HepG2 (cell line): ENCODE measurements around the gene OR51G1. TPM values are rescaled to one million over a fixed set of nuclear protein-coding genes. Genes with fewer than 3 reads are reported as not detected.

Source experiments
- ATAC-seq: fragments of 200-7000 bp; cut with Tn5 transposase; 3 replicates; pipeline ENCODE4 v1.9.1; 2020; ENCODE audit warnings: mild to moderate bottlenecking, moderate library complexity
- BruUV-seq: library from RNA; stranded (reverse); fragments of 400-500 nt; replicated peaks from 2 replicates; lab custom pipeline; 2021; lab: Mats Ljungman, UMichigan
- CTCF ChIA-PET: fragments of 300-600 bp; formaldehyde crosslinking; extraction: SDS; loops from one replicate; lab custom pipeline; 2021; ENCODE audit warnings: low total read pairs, inconsistent platforms, low intra/inter-chr PET ratio; lab: Yijun Ruan, JAX
- POLR2A ChIA-PET: fragments of 350-600 bp; sonication (Branson Sonifier 250); formaldehyde crosslinking; loops from one replicate; lab custom pipeline; 2020; ENCODE audit warnings: antibody characterized with exemption, inconsistent platforms; lab: Yijun Ruan, JAX
- DNase-seq: peaks from one replicate; pipeline ENCODE4 v3.0.0-alpha.2; 2015; ENCODE audit warnings: low spot score
- FAIRE-seq: peaks from 3 replicates; lab custom pipeline; 2011; peaks lifted over from hg19 to GRCh38; lab: Jason Lieb, UNC
- H2AFZ ChIP-seq: one replicate; pipeline ENCODE4 v1.6.1; 2011; ENCODE audit warnings: low read length, inconsistent platforms
- H3K27ac ChIP-seq: fragments of 300-600 bp; 3 replicates; pipeline ENCODE4 v1.8.0; 2011; ENCODE audit warnings: mixed run types, mild to moderate bottlenecking, mixed read lengths, low read length, inconsistent platforms; ENCODE audit not compliant: insufficient read depth; ENCODE audit errors: extremely low read length
- H3K27me3 ChIP-seq, 2 experiments: fragments of 200-600 bp in 1 of 2; 2 replicates in 1 of 2; 3 replicates in 1 of 2; pipeline versions ENCODE4 v1.6.0 to v1.8.0; 2011; ENCODE audit warnings: low read length in 2 of 2, mild to moderate bottlenecking in 2 of 2, moderate library complexity in 2 of 2, inconsistent platforms in 1 of 2; ENCODE audit not compliant: insufficient read depth in 2 of 2, control insufficient read depth in 1 of 2
- H3K36me3 ChIP-seq, 2 experiments: fragments of 200-600 bp in 1 of 2; replicated peaks in 1 of 2; 2 replicates in 1 of 2; 3 replicates in 1 of 2; pipeline versions ENCODE4 v1.5.1 to v1.8.0; 2011; ENCODE audit warnings: low read length in 2 of 2, inconsistent platforms in 1 of 2; ENCODE audit not compliant: insufficient read depth in 2 of 2, control insufficient read depth in 1 of 2
- H3K4me1 ChIP-seq: 2 replicates; pipeline ENCODE4 v1.5.1; 2012; ENCODE audit warnings: low read length, inconsistent platforms; ENCODE audit not compliant: insufficient read depth
- H3K4me2 ChIP-seq: 2 replicates; pipeline ENCODE4 v1.6.0; 2011; ENCODE audit warnings: low read depth, low read length, inconsistent platforms
- H3K4me3 ChIP-seq, 3 experiments: fragments of 200-600 bp in 1 of 3; sonication (generic), shearing (Covaris generic) in 1 of 3; replicated peaks in 1 of 3; 2 replicates each; pipeline ENCODE4 v1.5.1; 2011 to 2016; ENCODE audit warnings: low read length in 3 of 3, inconsistent platforms in 2 of 3, low read depth in 2 of 3, mild to moderate bottlenecking in 2 of 3, control low read depth in 1 of 3, mixed read lengths in 1 of 3; ENCODE audit not compliant: insufficient read depth in 1 of 3
- H3K79me2 ChIP-seq: one replicate; pipeline ENCODE4 v1.6.1; 2011; ENCODE audit warnings: low read length, inconsistent platforms; ENCODE audit not compliant: insufficient read depth
- H3K9ac ChIP-seq: 2 replicates; pipeline ENCODE4 v1.6.0; 2011; ENCODE audit warnings: mild to moderate bottlenecking, low read depth, low read length, inconsistent platforms; ENCODE audit not compliant: insufficient read depth
- H3K9me3 ChIP-seq: 2 replicates; pipeline ENCODE4 v1.5.1; 2012; ENCODE audit warnings: mild to moderate bottlenecking, low read length
- H4K20me1 ChIP-seq: 2 replicates; pipeline ENCODE4 v1.6.0; 2011; ENCODE audit warnings: inconsistent platforms, mild to moderate bottlenecking, low read length, moderate library complexity; ENCODE audit not compliant: insufficient read depth
- AHDC1 ChIP-seq: sonication (generic); formaldehyde crosslinking; IDR thresholded peaks from 2 replicates; pipeline ENCODE4 v1.5.1; 2020; ENCODE audit warnings: mild to moderate bottlenecking, missing genetic modification reagents, borderline replicate concordance
- ATF7-NPFF ChIP-seq: sonication (generic); formaldehyde crosslinking; IDR thresholded peaks from 2 replicates; pipeline ENCODE4 v1.8.1; 2023; ENCODE audit warnings: mild to moderate bottlenecking, low read depth, missing genetic modification reagents, moderate library complexity
- CAMTA2 ChIP-seq: sonication (generic); formaldehyde crosslinking; IDR thresholded peaks from 2 replicates; pipeline ENCODE4 v1.4.0; 2020; ENCODE audit warnings: mild to moderate bottlenecking, missing genetic modification reagents, borderline replicate concordance
- CCAR2 ChIP-seq: fragments of 200-400 bp; formaldehyde crosslinking; optimal IDR thresholded peaks from 2 replicates; pipeline ENCODE3; 2018; ENCODE audit warnings: low read depth, mild to moderate bottlenecking, low read length, moderate library complexity
- KDM2A ChIP-seq: sonication (generic); formaldehyde crosslinking; IDR thresholded peaks from 2 replicates; pipeline ENCODE4 v1.4.0; 2020; ENCODE audit warnings: low read depth, missing genetic modification reagents, borderline replicate concordance
- RFXANK ChIP-seq: IDR thresholded peaks from 2 replicates; pipeline ENCODE4 v1.6.1; 2016
- SPEN ChIP-seq: sonication (generic); formaldehyde crosslinking; IDR thresholded peaks from 2 replicates; pipeline ENCODE4 v1.5.1; 2020; ENCODE audit warnings: low read depth, mild to moderate bottlenecking, missing genetic modification reagents
- TSC22D2 ChIP-seq: sonication (generic); formaldehyde crosslinking; IDR thresholded peaks from 2 replicates; pipeline ENCODE4 v1.5.1; 2020; ENCODE audit warnings: missing genetic modification reagents, mild to moderate bottlenecking, borderline replicate concordance
- ZBTB44 ChIP-seq: sonication (generic); formaldehyde crosslinking; IDR thresholded peaks from 2 replicates; pipeline ENCODE4 v1.4.0; 2020; ENCODE audit warnings: missing genetic modification reagents
- ZNF224 ChIP-seq: sonication (generic); formaldehyde crosslinking; IDR thresholded peaks from 2 replicates; pipeline ENCODE4 v1.5.0; 2020; ENCODE audit warnings: mild to moderate bottlenecking, missing genetic modification reagents
- WGBS: methylation state at CpG from one replicate; pipeline ENCODE4 v1.1.6; 2017; ENCODE audit warnings: low lambda C conversion rate; 5-methylcytosine and 5-hydroxymethylcytosine counted together
- in situ Hi-C: cut with HindIII; loops from 2 replicates; pipeline ENCODE4 v1.10.0; 2017; ENCODE audit warnings: low pct_unique_long_range_greater_than_20kb; ENCODE audit not compliant: extremely low pct_ligation_motif_present
- intact Hi-C: fragments of 100-400 bp; cut with micrococcal nuclease; formaldehyde crosslinking; loops from one replicate; pipeline ENCODE4 v1.10.0; 2022; ENCODE audit not compliant: unreplicated experiment
- polyA plus RNA-seq, 8 experiments: library from polyadenylated mRNA; depleted of rRNA in 3 of 8; stranded (reverse) in 7 of 8; unstranded in 1 of 8; fragments of >200 nt; fragmentation: Illumina TruSeq in 4 of 8; extraction: Trizol in 4 of 8; gene quantifications; 2 replicates each; pipeline versions ENCODE4 v1.2.1 to v1.2.3, GENCODE V29; 2011 to 2016; ENCODE audit warnings: low read depth in 4 of 8, missing spikeins in 1 of 8, mixed read lengths in 1 of 8; ENCODE audit not compliant: insufficient read depth in 1 of 8
- total RNA-seq, 5 experiments: library from RNA; depleted of rRNA; stranded (reverse); fragments of >200 nt; fragmentation: Illumina TruSeq; extraction: Trizol; gene quantifications; 2 replicates each; pipeline ENCODE4 v1.2.3, GENCODE V29; 2016; ENCODE audit warnings: low read depth in 1 of 5
- TF ChIP-seq, protein P1 (sequence below): sonication (generic); formaldehyde crosslinking; conservative IDR thresholded peaks from 2 replicates; pipeline ENCODE4 v1.8.0; 2022; ENCODE audit warnings: missing genetic modification reagents
- TF ChIP-seq, protein P2 (sequence below): fragments of 450-650 bp; IDR thresholded peaks from 2 replicates; pipeline ENCODE4 v1.6.1; 2017; ENCODE audit warnings: mild to moderate bottlenecking

OR51G1 gene
- total and polyA plus RNA-seq, 2 of the 13 experiments (the other 11 are each of a cell fraction or from before 2014, with no cell fraction given): not detected

DNA sequence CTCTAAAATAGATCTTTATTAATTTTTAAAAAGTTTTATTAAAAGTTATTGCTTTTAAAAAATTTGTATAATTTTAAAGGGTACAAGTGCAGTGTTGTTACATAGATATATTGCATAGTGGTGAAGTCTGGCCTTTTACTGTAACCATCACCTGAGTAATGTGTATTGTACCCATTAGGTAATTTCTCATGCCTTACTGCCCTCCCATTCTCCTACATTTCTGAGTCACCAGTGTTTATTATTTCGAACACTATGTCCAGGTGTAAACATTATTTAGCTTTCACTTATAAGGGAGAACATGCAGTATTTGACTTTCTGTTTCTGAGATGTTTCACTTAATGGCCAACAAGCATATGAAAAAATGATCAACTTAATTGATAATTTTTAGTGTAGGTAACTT, 2.3 kb downstream of the OR51G1 start:
- intact Hi-C loops (no loop called here), in situ Hi-C loops (no loop called here)
- Histone ChIP-seq H3K9me3 (no peaks in the 10 kb centered on the region), H4K20me1 (no peaks in the 10 kb centered on the region), H3K27me3 (peaks cover 0 to 3% of the 10 kb centered on the region in 2 experiments; a peak in 1 of 5 replicates)
- ChIA-PET POLR2A (no interaction called here), CTCF (no interaction called here)
- no peak for DNase-seq
- no peak for TF ChIP-seq ATF7-NPFF
- TF ChIP-seq ZNF224 (CRISPR knock-in tag): no peak
- TF ChIP-seq, protein P1, sequence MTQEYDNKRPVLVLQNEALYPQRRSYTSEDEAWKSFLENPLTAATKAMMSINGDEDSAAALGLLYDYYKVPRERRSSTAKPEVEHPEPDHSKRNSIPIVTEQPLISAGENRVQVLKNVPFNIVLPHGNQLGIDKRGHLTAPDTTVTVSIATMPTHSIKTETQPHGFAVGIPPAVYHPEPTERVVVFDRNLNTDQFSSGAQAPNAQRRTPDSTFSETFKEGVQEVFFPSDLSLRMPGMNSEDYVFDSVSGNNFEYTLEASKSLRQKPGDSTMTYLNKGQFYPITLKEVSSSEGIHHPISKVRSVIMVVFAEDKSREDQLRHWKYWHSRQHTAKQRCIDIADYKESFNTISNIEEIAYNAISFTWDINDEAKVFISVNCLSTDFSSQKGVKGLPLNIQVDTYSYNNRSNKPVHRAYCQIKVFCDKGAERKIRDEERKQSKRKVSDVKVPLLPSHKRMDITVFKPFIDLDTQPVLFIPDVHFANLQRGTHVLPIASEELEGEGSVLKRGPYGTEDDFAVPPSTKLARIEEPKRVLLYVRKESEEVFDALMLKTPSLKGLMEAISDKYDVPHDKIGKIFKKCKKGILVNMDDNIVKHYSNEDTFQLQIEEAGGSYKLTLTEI (CRISPR knock-in tag): no peak
- TF ChIP-seq, protein P2, sequence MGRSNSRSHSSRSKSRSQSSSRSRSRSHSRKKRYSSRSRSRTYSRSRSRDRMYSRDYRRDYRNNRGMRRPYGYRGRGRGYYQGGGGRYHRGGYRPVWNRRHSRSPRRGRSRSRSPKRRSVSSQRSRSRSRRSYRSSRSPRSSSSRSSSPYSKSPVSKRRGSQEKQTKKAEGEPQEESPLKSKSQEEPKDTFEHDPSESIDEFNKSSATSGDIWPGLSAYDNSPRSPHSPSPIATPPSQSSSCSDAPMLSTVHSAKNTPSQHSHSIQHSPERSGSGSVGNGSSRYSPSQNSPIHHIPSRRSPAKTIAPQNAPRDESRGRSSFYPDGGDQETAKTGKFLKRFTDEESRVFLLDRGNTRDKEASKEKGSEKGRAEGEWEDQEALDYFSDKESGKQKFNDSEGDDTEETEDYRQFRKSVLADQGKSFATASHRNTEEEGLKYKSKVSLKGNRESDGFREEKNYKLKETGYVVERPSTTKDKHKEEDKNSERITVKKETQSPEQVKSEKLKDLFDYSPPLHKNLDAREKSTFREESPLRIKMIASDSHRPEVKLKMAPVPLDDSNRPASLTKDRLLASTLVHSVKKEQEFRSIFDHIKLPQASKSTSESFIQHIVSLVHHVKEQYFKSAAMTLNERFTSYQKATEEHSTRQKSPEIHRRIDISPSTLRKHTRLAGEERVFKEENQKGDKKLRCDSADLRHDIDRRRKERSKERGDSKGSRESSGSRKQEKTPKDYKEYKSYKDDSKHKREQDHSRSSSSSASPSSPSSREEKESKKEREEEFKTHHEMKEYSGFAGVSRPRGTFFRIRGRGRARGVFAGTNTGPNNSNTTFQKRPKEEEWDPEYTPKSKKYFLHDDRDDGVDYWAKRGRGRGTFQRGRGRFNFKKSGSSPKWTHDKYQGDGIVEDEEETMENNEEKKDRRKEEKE: no peak
- TF ChIP-seq TSC22D2: no peak
- no peak for TF ChIP-seq ZBTB44
- no peak for TF ChIP-seq CAMTA2
- TF ChIP-seq RFXANK (CRISPR knock-in tag): no peak
- TF ChIP-seq AHDC1 (CRISPR knock-in tag): no peak
- TF ChIP-seq CCAR2: no peak
- TF ChIP-seq SPEN (CRISPR knock-in tag): no peak
- TF ChIP-seq KDM2A (CRISPR knock-in tag): no peak
- TF ChIP-seq, all 625 proteins: peak for 0
- no peak overlapping the region for H2AFZ ChIP-seq
- no peaks in the 10 kb centered on the region for H3K36me3 ChIP-seq
- no peak overlapping the region for H3K9ac ChIP-seq
- H3K27ac ChIP-seq: no peak overlapping the region
- no peak for ATAC-seq
- no peaks in the 10 kb centered on the region for H3K4me1 ChIP-seq
- no TSS peak for BruUV-seq
- H3K79me2 ChIP-seq: no peaks in the 10 kb centered on the region
- no peak overlapping the region for H3K4me3 ChIP-seq
- no peak for FAIRE-seq
- H3K4me2 ChIP-seq: no peak overlapping the region
- 0% methylated on average over 1 of the region's 1 CpG for WGBS
